Body of pancreas (tissue), 4 donors: Measurements from ENCODE around the gene KRT82.

Source experiments
- POLR2A ChIP-seq, 3 donors: fragments of 450-650 bp; IDR thresholded peaks; one replicate each; pipeline ENCODE4 v1.6.1; 2016; ENCODE audit warnings: antibody characterized with exemption in 3 of 3, mild to moderate bottlenecking in 2 of 3
- TF ChIP-seq, protein P1 (sequence below), 7 experiments: fragments of 450-650 bp in 4 of 7; fragments of 200-600 bp in 3 of 7; sonication (generic) in 3 of 7; IDR thresholded peaks; one replicate each; pipeline ENCODE4 v1.5.1; 2016 to 2019; ENCODE audit warnings: antibody characterized with exemption in 7 of 7

GRCh38 chr12:52390739-52391617 is 15.2 kb downstream of the KRT82 start:
- TF ChIP-seq, protein P1, sequence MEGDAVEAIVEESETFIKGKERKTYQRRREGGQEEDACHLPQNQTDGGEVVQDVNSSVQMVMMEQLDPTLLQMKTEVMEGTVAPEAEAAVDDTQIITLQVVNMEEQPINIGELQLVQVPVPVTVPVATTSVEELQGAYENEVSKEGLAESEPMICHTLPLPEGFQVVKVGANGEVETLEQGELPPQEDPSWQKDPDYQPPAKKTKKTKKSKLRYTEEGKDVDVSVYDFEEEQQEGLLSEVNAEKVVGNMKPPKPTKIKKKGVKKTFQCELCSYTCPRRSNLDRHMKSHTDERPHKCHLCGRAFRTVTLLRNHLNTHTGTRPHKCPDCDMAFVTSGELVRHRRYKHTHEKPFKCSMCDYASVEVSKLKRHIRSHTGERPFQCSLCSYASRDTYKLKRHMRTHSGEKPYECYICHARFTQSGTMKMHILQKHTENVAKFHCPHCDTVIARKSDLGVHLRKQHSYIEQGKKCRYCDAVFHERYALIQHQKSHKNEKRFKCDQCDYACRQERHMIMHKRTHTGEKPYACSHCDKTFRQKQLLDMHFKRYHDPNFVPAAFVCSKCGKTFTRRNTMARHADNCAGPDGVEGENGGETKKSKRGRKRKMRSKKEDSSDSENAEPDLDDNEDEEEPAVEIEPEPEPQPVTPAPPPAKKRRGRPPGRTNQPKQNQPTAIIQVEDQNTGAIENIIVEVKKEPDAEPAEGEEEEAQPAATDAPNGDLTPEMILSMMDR (IDR thresholded peaks at IDR 0.05): peak in 4 of 7 experiments; percentile 25 to 37 (median 28)
- TF ChIP-seq POLR2A (IDR thresholded peaks at IDR 0.05): no peak
